Left colon (tissue), 2 donors: ENCODE results near the gene UGT2B17. TPM values are rescaled to one million over a fixed set of nuclear protein-coding genes. Genes with fewer than 3 reads are reported as not detected.
"Not testable (repeated sequence)": the region's sequence is repeated elsewhere in the genome, so short reads cannot be mapped to it uniquely, and the experiment has no call there.

Experiments used
- ATAC-seq: fragments of 200-7000 bp; cut with Tn5 transposase; one replicate; pipeline ENCODE4 v1.9.1; 2020; ENCODE audit warnings: mild to moderate bottlenecking, moderate library complexity
- DNase-seq, 2 donors: peaks; one replicate each; pipeline ENCODE4 v3.0.0-alpha.2; 2020
- intact Hi-C, 2 donors: fragments of 100-400 bp; cut with DNase I in 1 of 2; cut with micrococcal nuclease in 1 of 2; formaldehyde crosslinking; loops; one replicate each; pipeline versions ENCODE4 v1.11.2 to v1.14.0; 2022; cut with DNase I, micrococcal nuclease
- long read RNA-seq: library from polyadenylated mRNA; unstranded; transcript quantifications from one replicate; pipeline ENCODE4 v2.0.0, GENCODE V29; 2021
- total RNA-seq, 2 donors: library from RNA; stranded (reverse); fragmentation: NEBNext Ultra II Directional; extraction: Animal tissue kit (Norgen Biotek cat#: 25700); gene quantifications; one replicate each; pipeline ENCODE4 v1.2.1, GENCODE V29; 2021
- donor health status: DM: no; HTN: no; CAD: no.
- donor health status: DM: yes; HTN: yes; CAD: no.

Gene UGT2B17
- 100 to 1,000 TPM; 647 to 769 TPM for total RNA-seq
- long read RNA-seq, transcript UGT2B17-201 (6 exons, 2,077 nt): major isoform, 393 of 429 reads
- long read RNA-seq, partial matches to known transcripts: 29 of 429 reads
- long read RNA-seq, other reads (novel, unspliced or antisense): 7 of 429 reads

- DNase-seq: no peak
- ATAC-seq: no peak
- intact Hi-C loops: no loop called here
Measured at GRCh38 chr4:68576272-68577125, at the start of gene UGT2B17. TSS of gene UGT2B17 (minus strand) at chr4:68576322. CDS start at chr4:68568484, 7,838 bp downstream.

- intact Hi-C loops, DNase-seq, ATAC-seq: not testable (repeated sequence)
Measured at GRCh38 chr4:68622731-68623130, 46.6 kb upstream of the UGT2B17 start.

GRCh38 chr4:68617003-68617698 is 41.0 kb upstream of the UGT2B17 start:
- DNase-seq: no peak
- no peak for ATAC-seq
- intact Hi-C loops: no loop called here

- no peak for ATAC-seq
- DNase-seq: no peak
- intact Hi-C loops: no loop called here
Measured at GRCh38 chr4:68615699-68616422, 39.7 kb upstream of the UGT2B17 start.

GRCh38 chr4:68613752-68614151 is 37.6 kb upstream of the UGT2B17 start:
- intact Hi-C loops: no loop called here

GRCh38 chr4:68606240-68606639 is 30.1 kb upstream of the UGT2B17 start:
- ATAC-seq (no peak), DNase-seq (no peak)
- intact Hi-C loops: no loop called here

More at GRCh38 chr4:68613752-68614151, 37.6 kb upstream of the UGT2B17 start:
- no peak for DNase-seq
- ATAC-seq: no peak

GRCh38 chr4:68599150-68599549 is 23.0 kb upstream of the UGT2B17 start:
- intact Hi-C loops: no loop called here
- ATAC-seq (no peak), DNase-seq (no peak)

GRCh38 chr4:68597482-68597881 is 21.4 kb upstream of the UGT2B17 start:
- DNase-seq: no peak

GRCh38 chr4:68594678-68595077 is 18.6 kb upstream of the UGT2B17 start:
- no peak for ATAC-seq
- intact Hi-C loops: no loop called here
- DNase-seq: no peak

More at GRCh38 chr4:68597482-68597881, 21.4 kb upstream of the UGT2B17 start:
- no peak for ATAC-seq
- intact Hi-C loops: no loop called here

- ATAC-seq (no peak), DNase-seq (no peak)
- intact Hi-C loops: no loop called here
Measured at GRCh38 chr4:68593112-68593511, 17.0 kb upstream of the UGT2B17 start.

GRCh38 chr4:68592673-68593072 is 16.6 kb upstream of the UGT2B17 start:
- no peak for ATAC-seq

GRCh38 chr4:68591204-68591603 is 15.1 kb upstream of the UGT2B17 start:
- intact Hi-C loops: no loop called here
- ATAC-seq (no peak), DNase-seq (no peak)

More at GRCh38 chr4:68592673-68593072, 16.6 kb upstream of the UGT2B17 start:
- intact Hi-C loops: no loop called here
- no peak for DNase-seq

- ATAC-seq (no peak), DNase-seq (no peak)
- intact Hi-C loops: no loop called here
Measured at GRCh38 chr4:68589790-68590189, 13.7 kb upstream of the UGT2B17 start.

GRCh38 chr4:68582339-68582717 is 6.2 kb upstream of the UGT2B17 start:
- intact Hi-C loops: no loop called here
- ATAC-seq (no peak), DNase-seq (no peak)

GRCh38 chr4:68581383-68582338 is 5.5 kb upstream of the UGT2B17 start:
- DNase-seq (no peak), ATAC-seq (no peak)
- intact Hi-C loops: no loop called here

- ATAC-seq: no peak
Measured at GRCh38 chr4:68577590-68577989, 1.5 kb upstream of the UGT2B17 start.

GRCh38 chr4:68575636-68576035 is 486 bp downstream of the UGT2B17 start:
- ATAC-seq, intact Hi-C loops: not testable (repeated sequence)

More at GRCh38 chr4:68577590-68577989, 1.5 kb upstream of the UGT2B17 start:
- intact Hi-C loops: no loop called here
- DNase-seq: no peak

GRCh38 chr4:68575081-68575480 is 1.0 kb downstream of the UGT2B17 start:
- intact Hi-C loops: no loop called here
- ATAC-seq (no peak), DNase-seq (no peak)

More at GRCh38 chr4:68575636-68576035, 486 bp downstream of the UGT2B17 start:
- DNase-seq: not testable (repeated sequence)
